HG02981 (cell line): ENCODE data around the gene LDB3.
"Not testable (repeated sequence)": the region's sequence is repeated elsewhere in the genome, so short reads cannot be mapped to it uniquely, and the experiment has no call there.

Experiments
- ATAC-seq: cut with Tn5 transposase; IDR thresholded peaks from one replicate; pipeline ENCODE4 v1.9.1; 2021; ENCODE audit warnings: mild to moderate bottlenecking, moderate library complexity; ENCODE audit not compliant: unreplicated experiment

Gene LDB3, protein sequence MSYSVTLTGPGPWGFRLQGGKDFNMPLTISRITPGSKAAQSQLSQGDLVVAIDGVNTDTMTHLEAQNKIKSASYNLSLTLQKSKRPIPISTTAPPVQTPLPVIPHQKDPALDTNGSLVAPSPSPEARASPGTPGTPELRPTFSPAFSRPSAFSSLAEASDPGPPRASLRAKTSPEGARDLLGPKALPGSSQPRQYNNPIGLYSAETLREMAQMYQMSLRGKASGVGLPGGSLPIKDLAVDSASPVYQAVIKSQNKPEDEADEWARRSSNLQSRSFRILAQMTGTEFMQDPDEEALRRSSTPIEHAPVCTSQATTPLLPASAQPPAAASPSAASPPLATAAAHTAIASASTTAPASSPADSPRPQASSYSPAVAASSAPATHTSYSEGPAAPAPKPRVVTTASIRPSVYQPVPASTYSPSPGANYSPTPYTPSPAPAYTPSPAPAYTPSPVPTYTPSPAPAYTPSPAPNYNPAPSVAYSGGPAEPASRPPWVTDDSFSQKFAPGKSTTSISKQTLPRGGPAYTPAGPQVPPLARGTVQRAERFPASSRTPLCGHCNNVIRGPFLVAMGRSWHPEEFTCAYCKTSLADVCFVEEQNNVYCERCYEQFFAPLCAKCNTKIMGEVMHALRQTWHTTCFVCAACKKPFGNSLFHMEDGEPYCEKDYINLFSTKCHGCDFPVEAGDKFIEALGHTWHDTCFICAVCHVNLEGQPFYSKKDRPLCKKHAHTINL

DNA sequence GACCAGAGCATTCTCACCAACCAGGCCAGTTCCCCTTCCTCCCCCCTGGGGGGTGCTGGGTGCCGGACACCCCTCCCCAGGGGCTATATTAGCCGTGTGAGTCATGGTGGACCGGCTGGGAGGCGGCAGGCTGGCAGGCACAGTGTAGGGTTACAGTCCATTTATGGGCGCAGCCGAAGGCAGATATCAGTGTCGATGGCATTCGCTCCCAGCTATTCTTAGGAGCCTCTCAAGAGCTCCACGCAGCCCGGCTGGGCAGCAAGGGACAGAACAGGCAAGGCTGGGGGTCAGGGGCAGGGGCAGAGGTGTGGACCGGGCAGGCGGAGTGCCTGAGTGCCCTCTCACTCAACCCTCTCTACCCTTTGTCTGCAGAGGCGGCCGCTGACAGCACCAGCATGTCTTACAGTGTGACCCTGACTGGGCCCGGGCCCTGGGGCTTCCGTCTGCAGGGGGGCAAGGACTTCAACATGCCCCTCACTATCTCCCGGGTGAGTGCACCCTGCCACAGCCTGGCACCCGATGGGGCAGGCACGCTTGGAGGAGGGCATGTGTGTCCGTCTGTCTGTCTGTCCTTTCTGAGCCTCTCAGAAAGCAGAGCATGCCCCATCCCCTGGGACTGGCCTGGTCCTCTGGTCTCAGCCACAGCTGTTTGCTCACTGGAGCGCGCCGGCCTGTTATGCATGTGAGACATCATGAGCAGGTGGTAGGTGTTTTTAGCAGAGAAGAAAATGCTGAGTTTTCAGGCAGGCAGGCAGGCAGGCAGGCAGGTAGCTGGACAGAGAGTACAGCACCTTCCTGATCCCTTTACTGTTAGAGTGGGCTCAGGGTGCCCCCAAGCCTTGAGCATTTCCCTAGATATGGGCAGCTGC is at the start of gene LDB3:
TSS of gene LDB3 (plus strand) at position 215 of the 869 bp plus-strand sequence. CDS start at position 396, 181 bp downstream.
- no peak for ATAC-seq

DNA sequence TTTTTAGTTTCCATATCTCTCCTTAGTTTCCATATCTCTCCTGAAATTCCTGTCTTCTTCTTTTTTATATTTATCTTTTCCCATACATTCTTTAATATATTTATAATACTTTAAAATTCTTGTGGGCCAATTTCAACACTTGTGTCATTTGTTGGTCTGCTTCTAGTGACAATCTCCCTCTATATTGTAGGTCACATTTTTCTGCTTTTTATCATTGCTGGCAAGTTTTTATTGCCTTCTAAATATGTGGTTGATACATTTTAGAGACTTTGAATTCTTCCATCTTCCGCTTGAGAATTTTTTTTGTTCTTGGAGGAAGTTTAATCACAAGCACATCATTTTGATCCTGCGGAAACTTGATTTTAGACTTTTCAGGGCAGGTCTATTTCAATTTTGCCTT is 40.0 kb upstream of the LDB3 start:
- no peak for ATAC-seq

DNA sequence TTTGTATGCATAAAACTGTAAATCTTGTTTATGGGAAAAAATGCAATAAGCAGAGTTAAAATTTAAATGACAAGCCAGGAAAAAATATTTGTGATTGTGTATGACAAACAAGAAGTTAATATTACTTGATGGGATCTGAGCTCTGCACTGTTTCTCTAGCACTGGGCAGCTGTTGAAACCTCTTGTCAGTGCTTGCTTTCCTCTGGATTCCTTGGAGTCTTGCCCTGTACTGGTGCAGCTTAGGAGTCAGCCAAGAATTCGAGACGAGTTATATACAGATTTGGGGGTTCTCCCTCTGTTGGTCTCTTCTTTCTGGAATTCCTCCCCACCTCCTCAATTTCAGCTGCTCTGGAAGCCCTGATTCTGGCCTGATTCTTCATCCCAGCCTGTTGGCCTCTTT is 38.2 kb upstream of the LDB3 start:
- ATAC-seq: no peak

DNA sequence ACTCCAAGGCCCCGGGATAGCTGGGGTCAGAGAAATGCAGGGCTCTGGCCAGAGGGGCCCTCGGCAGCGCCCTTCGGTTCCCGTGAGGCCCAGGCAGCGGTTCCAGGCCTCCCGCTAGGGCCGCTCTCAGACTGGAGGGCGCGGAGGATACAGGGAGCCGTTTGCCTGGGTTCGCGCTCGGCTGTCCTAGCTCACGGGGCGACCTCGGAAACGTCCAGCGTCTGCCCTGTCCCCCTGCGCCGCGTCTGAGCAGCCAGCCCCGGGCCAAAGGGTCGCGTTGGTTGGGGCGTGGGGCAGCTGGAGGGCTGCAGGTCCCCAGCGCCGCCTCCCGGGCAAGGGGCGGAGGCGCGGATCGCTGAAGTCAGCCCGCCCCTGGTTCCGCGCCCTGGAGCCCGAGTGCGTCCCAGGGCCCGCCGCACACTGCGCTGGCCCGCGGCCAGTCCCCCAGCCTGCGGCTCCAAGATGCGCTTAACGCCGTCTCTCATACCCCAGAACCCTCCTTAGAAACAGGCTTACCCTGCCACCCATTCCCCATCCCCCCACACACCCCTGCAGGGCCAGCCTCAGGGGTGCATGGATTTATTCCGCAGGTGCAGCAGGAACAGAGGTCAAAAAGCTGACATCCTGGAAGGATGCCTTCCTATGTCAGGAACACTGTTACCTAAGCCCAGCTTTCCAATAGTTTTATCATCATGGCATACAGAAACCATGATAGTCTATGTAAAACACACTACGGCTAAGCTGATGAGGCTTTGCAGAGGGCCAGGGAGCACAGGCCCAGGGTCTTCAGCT is 36.1 kb upstream of the LDB3 start:
- no peak for ATAC-seq

DNA sequence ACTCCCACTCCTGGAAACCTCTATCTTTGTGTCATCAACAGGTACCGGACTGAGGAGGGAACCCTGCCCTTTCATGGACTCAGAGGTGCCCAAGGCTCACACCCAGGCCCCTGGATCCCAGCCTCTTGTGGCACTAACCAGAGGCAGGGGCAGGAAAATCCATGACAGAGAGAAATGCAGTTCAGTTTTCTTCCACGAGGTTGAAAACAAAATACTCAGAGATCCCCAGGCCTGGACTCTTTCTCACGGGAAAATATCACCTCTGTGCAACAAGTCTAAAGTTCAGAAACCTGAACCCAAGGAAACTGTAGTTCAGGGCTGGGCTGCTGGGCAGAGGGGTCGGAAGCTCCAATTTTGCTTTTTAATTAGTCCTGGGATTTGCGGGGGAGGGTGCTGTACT is 35.4 kb upstream of the LDB3 start:
- no peak for ATAC-seq

DNA sequence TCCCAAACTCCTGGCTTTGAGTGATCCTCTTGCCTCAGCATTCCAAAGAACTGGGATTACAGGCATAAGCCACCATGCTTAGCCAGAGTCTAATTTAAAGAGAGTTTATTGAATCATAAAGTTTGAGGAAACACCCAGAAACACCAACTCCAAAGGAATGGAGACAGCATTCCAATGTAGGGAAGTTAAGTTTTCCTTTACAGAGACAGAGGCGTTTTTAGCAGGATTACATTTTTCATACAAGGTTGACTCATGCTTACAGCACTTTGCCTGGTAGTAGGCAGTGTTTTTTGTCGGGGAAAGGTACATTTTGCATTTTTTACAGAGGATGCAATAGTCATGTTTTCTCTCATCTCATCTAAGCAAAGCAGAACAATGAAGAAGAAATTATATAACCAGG is 32.9 kb upstream of the LDB3 start:
- ATAC-seq: no peak

DNA sequence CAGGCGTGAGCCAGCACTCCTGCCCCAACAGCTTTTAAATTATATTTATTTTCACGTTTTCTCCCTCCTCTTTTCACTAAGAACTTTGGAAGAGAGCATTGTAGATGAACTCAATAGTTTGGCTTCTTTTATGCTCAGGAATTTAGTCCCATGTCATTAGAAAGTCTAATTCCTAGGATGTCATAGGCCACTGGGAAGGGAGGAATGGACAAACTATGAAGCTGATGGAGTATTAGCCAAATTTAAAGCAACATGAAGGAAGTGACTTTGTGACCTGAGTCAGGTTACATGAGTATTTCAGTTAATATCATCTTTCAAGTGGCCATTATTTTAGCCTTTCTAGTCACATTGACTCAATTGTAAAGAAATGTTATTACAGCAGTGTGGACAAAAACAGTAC is 32.0 kb upstream of the LDB3 start:
- ATAC-seq: no peak

DNA sequence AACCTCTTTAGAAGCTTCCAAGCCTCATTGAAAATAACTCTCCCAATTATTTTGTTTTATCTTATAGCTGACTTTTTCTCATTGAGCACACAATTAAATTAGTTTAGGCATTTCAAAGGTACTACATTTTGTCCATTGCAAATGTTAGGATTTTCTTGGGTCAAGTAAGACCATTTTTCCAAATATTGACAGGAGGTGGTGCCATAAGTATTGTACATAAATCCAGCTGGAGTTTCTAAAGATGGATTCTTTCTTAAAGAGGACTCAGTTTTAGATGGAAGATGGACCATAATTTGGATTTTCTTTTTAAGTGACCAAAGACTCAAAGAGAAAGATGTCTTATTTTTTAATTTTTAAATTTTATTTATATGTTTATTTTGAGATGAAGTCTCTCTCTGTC is 26.3 kb upstream of the LDB3 start:
- no peak for ATAC-seq

DNA sequence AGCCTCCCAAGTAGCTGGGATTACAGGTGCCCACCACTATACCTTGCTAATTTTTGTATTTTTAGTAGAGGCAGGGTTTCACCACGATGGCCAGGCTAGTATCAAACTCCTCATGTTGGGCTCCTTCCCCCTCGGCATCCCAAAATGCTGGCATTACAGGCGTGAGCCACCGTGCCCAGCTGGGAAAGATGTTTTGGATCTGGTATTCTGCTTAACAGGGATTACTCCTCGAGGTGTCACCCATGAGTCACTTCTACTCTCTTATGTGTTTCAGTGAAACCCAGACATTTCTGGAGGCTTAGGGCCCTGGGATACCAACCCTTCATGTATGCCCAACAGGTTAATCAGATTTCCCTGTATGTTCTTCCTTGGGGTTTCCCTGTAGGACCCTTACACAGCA is 25.8 kb upstream of the LDB3 start:
- no peak for ATAC-seq

DNA sequence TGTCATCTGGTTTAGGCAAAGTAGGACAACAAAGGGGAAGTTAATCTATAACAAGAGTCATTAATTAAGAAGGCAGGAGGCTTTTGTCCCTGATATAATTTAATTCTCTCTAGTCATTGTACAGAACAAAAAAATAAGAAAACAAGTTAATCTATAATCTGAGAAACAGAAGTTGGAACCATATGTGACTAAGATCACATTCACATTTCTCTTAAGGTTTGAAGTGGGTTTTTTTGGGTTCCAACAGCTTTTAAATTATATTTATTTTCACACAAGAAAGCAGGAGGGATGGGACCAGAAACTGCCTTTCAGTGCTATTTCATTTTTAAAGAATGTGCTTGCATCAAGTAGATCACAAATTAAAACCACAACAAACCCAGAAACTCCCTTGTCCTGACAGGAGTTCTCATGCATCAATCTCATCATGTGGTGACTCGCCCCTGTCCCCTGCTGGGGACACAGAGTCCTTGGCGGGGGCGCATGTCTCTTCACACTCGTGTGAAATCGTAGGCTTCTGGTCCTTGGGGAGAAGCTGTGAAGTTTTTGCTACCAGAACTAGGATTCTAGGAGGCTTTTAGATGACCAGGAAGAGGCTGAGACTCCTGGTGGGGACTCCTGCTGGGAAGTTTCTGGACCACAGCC is 24.0 kb upstream of the LDB3 start:
- ATAC-seq: no peak

DNA sequence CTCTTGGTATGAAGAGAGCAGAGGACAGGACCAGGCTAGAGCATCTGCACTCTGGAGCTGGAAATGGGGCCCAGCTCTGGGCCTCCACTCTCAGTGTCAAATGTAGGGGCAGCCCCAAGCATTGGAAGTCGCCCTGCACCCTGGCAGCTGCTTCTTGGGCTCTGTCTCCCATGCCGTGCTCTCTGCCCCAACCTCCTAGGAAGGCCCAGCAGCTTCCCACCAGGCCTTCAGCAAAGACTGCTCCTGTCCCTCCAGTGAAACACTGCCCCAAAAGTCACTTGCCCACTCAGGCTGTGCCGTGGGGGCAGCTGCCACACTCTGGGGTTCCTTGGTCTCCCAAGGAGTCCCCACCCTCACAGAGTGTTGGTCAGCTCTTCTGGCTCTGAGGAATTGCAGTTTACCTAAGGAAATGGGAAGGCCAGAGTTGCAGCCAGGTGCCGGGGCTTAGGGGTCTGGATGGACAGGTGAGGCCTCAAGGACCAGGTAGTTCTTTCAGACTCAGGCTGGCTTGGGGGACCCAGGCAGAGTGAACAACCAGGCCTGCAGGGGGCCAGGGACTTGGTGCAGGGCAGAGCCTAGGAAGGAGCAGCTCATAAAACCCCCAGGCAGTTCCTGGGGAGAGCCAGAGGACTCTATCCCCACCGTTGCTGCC is 23.4 kb upstream of the LDB3 start:
- no peak for ATAC-seq

DNA sequence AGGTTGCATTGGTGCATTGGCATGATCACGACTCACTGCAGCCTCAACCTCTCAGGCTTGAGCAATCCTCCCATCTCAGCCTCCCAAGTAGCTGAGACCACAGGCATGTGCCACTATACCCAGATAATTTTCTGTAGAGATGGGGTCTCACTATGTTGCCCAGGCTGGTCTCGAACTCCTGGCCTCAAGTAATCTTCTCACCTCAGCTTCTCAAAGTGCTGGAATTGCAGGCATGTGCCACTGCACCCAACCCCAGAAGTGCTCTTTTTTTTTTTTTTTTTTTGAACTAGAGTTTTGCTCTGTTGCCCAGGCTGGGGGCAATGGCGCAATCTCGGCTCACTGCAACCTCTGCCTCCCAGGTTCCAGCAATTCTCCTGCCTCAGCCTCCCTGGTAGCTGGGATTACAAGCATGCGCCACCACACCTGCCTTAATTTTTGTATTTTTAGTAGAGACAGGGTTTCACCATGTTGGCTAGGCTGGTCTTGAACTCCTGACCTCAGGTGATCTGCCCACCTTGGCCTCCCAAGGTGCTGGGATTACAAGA is 22.6 kb upstream of the LDB3 start:
- not testable (repeated sequence) for ATAC-seq

DNA sequence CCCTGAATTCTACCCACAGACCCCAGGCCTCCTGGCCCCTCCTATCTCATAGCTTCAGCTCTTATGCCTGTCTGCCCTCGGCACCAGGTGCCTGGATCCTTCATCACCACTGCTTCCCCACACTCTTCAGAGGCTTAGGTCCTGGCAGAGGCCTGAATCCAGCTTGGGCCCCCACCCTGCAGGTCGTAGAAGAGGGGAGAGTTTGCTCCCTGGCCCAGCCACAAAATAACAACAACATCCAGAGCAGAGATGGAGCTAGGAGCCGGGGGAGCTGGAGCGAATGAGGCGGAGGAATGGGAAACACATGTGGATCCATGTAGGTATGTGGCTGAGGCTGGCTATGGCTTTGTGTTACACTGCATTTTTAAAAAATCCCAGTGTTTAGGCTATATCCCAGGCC is 21.8 kb upstream of the LDB3 start:
- no peak for ATAC-seq

DNA sequence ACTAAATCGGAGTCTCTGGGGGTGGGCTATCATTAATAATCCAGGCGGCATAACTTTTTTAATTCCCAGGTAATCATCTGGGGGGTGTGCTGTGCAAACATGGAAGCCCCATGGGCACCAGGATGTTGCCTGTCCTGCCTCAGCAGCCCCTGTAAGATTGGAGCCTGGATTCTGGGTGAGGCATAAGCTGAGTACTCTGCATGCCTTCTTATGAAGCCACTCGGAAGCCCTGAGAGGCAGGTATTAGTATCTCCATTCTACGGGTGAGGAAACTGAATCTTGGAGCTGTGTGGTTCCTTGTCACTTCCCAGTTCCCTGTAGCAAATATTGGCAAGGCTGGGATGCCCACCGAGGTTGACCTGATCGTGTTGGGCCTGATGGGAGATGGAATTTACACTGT is 21.4 kb upstream of the LDB3 start:
- no peak for ATAC-seq

DNA sequence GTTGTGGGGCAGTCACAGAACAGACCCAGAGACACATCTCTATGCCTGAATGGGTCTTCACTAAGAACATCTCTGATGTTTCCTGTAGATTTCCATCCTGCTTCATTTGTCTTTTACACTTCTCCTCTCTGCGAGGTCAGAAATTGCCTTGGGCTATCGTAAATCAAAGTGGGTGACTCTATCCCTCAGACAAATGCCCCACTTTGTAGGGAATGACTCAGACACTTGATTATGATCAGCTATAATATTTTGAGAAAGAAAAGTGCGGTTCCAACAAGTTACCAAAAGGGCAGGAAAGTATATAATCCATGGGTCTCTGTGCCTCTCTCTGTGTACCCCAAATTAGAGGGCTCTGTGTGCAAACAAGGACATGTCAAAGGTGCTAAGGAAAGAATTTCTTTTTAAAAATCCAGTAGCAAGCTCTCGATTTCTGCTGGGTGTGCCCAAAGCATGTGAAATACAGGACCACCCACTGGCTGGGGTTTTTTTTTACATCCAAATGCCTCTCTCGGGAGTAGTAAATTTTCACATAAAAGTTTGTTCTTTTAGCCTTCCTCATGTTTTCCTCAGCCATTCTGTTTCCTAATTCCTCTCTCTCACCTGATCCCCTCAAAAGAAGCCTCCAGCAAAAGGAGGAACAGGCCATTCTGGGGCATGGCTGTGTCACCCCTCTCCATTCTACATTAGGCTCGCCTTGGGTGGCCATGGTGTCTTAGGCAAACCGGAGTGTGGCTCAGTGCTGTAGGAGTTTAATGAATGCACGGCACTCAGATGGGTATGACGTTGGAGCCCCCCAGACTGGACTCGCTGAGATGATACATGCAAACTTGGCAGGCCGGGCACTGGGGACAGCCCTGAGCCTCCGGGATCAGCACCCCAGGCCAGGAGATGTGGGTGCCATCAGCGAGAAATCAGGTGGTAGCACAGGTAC is 20.3 kb upstream of the LDB3 start:
- no peak for ATAC-seq

DNA sequence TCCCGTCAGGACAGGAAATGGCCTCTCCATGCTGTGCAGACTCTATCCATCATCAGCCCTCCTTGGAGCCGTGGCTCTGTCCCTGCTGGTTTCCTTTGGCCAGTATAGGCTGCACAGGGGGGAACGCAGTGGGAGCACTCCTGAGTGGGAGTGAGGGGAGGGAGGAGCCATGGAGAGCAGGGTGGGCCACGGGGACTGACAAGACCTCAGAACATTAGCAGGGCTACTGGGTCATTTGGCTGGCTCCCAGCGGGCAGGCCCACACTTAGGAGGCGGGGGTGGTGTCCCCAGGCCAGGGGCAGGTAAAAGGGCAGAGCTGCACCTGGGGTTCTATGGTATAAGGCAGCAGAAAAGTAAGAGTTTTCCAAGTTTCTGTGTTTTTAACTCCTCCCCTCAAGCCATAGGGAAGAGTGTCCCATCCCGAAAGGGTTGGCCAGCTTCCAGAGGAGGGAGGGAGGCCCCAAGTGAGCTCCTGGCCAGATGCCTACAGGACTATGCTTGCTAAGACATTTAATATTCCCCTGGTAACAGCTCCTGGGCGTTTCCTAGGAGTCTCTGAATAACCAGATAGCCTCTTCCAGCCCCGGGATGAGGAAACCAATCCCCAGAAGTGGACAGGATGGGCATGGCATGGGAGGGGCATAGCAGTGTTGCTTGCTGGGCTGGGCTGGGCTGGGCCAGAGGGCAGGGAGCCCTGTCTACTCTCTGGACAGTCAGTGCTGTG is 19.4 kb upstream of the LDB3 start:
- ATAC-seq: no peak

DNA sequence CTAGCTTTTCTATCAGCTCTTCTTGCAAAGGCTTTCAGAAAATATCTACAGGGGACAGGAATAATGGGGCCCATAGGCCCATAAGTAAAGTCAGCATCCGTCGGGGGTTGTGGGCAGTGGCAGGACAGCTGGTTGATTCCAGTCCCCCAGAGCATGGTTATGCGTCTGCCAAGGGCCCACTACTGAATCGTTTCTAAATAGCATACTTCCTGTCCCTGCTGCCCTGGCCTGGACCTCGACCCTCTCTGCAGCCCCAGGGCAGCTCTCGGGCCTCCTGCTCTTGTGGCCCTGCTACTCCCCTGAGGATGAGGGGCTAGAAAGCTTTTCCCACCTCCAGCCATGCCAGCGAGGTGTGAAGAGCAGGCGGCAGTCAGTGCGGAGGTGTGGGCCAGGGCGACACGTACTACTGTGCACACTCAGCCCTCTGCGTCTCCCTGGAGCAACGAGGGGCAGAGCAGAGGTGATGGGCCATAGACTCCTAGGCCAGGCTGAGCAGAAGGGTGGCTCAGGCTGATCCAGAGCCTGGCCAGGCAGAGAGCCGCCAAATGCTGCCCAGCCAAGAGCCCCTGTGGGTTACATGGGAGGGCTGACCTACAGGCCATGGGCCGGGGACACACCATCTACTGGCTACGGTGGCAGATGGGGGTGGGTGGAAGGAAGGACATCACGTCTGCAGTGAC is 18.7 kb upstream of the LDB3 start:
- no peak for ATAC-seq
